Endothelial cell (in vitro differentiated cells): ENCODE results near the gene UXT. TPM values are rescaled to one million over a fixed set of nuclear protein-coding genes. Genes with fewer than 3 reads are reported as not detected.
"Not testable (repeated sequence)": the region's sequence is repeated elsewhere in the genome, so short reads cannot be mapped to it uniquely, and the experiment has no call there.

Source experiments
- DNase-seq: peaks from one replicate; pipeline ENCODE4 v3.0.0; 2021; ENCODE audit warnings: low spot score
- H3K27ac Mint-ChIP-seq: one replicate; pipeline ENCODE4 v1.8.0; 2021; ENCODE audit warnings: mixed read lengths, inconsistent platforms; ENCODE audit not compliant: unreplicated experiment
- H3K27me3 Mint-ChIP-seq: one replicate; pipeline ENCODE4 v1.8.0; 2021; ENCODE audit warnings: mild to moderate bottlenecking, moderate library complexity, mixed read lengths, inconsistent platforms; ENCODE audit not compliant: unreplicated experiment
- H3K36me3 Mint-ChIP-seq: one replicate; pipeline ENCODE4 v1.8.0; 2021; ENCODE audit warnings: mild to moderate bottlenecking, low read depth, mixed read lengths, inconsistent platforms; ENCODE audit not compliant: unreplicated experiment
- H3K4me1 Mint-ChIP-seq: one replicate; pipeline ENCODE4 v1.8.0; 2021; ENCODE audit warnings: mild to moderate bottlenecking, mixed read lengths, inconsistent platforms; ENCODE audit not compliant: unreplicated experiment
- H3K4me3 Mint-ChIP-seq: one replicate; pipeline ENCODE4 v1.8.0; 2021; ENCODE audit warnings: mild to moderate bottlenecking, mixed read lengths, inconsistent platforms; ENCODE audit not compliant: unreplicated experiment
- H3K9me3 Mint-ChIP-seq: one replicate; pipeline ENCODE4 v1.8.0; 2021; ENCODE audit warnings: mixed read lengths, inconsistent platforms; ENCODE audit not compliant: unreplicated experiment
- total RNA-seq: library from RNA; stranded (reverse); fragmentation: NEBNext Ultra II Directional; extraction: Animal tissue kit (Norgen Biotek cat#: 25700); gene quantifications from one replicate; pipeline ENCODE4 v1.2.1, GENCODE V29; 2021; ENCODE audit not compliant: unreplicated experiment
- TF ChIP-seq, protein P1 (sequence below): fragments of 200-600 bp; sonication (generic); IDR thresholded peaks from one replicate; pipeline ENCODE4 v1.5.0; 2021; ENCODE audit warnings: antibody characterized with exemption; ENCODE audit not compliant: unreplicated experiment

Gene UXT
- total RNA-seq, 1 donor from 2014 or later = 76.5 TPM

GRCh38 chrX:47605024-47605423, 54.0 kb downstream of the UXT start:
- no peak overlapping the region for H3K27ac Mint-ChIP-seq
- no peaks in the 10 kb centered on the region for H3K9me3 Mint-ChIP-seq
- H3K4me1 Mint-ChIP-seq = peaks cover 3% of the 10 kb centered on the region
- TF ChIP-seq, protein P1, sequence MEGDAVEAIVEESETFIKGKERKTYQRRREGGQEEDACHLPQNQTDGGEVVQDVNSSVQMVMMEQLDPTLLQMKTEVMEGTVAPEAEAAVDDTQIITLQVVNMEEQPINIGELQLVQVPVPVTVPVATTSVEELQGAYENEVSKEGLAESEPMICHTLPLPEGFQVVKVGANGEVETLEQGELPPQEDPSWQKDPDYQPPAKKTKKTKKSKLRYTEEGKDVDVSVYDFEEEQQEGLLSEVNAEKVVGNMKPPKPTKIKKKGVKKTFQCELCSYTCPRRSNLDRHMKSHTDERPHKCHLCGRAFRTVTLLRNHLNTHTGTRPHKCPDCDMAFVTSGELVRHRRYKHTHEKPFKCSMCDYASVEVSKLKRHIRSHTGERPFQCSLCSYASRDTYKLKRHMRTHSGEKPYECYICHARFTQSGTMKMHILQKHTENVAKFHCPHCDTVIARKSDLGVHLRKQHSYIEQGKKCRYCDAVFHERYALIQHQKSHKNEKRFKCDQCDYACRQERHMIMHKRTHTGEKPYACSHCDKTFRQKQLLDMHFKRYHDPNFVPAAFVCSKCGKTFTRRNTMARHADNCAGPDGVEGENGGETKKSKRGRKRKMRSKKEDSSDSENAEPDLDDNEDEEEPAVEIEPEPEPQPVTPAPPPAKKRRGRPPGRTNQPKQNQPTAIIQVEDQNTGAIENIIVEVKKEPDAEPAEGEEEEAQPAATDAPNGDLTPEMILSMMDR = no peak
- H3K4me3 Mint-ChIP-seq = no peak overlapping the region
- H3K27me3 Mint-ChIP-seq = peaks cover 1% of the 10 kb centered on the region
- H3K36me3 Mint-ChIP-seq = no peaks in the 10 kb centered on the region
- DNase-seq = no peak

DNA sequence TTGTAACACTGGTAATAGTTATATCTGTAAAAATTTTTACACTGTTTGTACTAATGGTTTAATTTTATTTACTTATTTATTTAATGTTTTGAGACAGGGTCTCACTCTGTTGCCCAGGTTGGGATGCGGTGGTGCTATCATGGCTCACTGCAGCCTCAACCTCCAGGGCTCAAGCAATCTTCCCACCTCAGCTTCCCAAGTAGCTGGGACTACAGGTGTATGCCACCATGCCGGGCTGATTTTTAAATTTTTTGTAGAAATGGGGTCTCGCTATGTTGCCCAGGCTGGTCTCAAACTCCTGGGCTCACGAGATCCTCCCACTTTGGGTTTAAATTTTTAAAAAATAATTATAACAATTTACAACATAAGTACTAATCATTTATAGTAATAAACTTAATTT, 55.9 kb downstream of the UXT start:
- H3K27me3 Mint-ChIP-seq, H3K4me3 Mint-ChIP-seq, H3K4me1 Mint-ChIP-seq, H3K36me3 Mint-ChIP-seq, H3K9me3 Mint-ChIP-seq, DNase-seq, H3K27ac Mint-ChIP-seq: not testable (repeated sequence)

Other genes with a start within 250 kb of the UXT start
- gene ZNF41, start 176.0 kb downstream of the UXT start, total RNA-seq = 5.7 TPM
- gene ARAF, start 98.0 kb downstream of the UXT start, total RNA-seq = 49.4 TPM
- 267 TPM for gene TIMP1, start 76.7 kb downstream of the UXT start, total RNA-seq
- gene SYN1, start 39.3 kb downstream of the UXT start, total RNA-seq = 2.9 TPM
- gene CFP, start 29.2 kb downstream of the UXT start, total RNA-seq = 27.5 TPM
- 29.4 TPM for gene ELK1, start 8.6 kb downstream of the UXT start, total RNA-seq
- gene ZNF81, start 177.7 kb upstream of the UXT start, total RNA-seq = 8.8 TPM